Smooth muscle cell of the umbilical artery (primary cell): ENCODE measurements around the gene PRAMEF8. TPM values are rescaled to one million over a fixed set of nuclear protein-coding genes. Genes with fewer than 3 reads are reported as not detected.

ENCODE experiments used
- total RNA-seq: library from RNA; depleted of rRNA; stranded (reverse); fragments of >200 nt; gene quantifications from 2 replicates; pipeline ENCODE4 v1.2.3, GENCODE V29; 2014

Gene PRAMEF8
- not detected in 2 replicates for total RNA-seq

GRCh38 chr1:13285037-13285436 is at the start of gene PRAMEF8:
PRAMEF8 (minus strand) TSS chr1:13285137; CDS start chr1:13284091, 1,046 bp downstream.

GRCh38 chr1:13315281-13315680 is 30.3 kb upstream of the PRAMEF8 start, which contains the start of gene PRAMEF15:
PRAMEF15 (plus strand) TSS chr1:13315581; CDS start chr1:13318408, 2,827 bp downstream.

GRCh38 chr1:13303239-13303638 is 18.3 kb upstream of the PRAMEF8 start, which contains the start of gene PRAMEF33:
PRAMEF33 (plus strand) TSS chr1:13303539; CDS start chr1:13305955, 2,416 bp downstream.

GRCh38 chr1:13253898-13254297 is 31.0 kb downstream of the PRAMEF8 start, which contains the start of gene PRAMEF5:
PRAMEF5 (plus strand) TSS chr1:13254198; CDS start chr1:13259269, 5,071 bp downstream.

Other genes starting within 250 kb of the PRAMEF8 start
- gene PRAMEF27, start 228.6 kb downstream of the PRAMEF8 start, total RNA-seq: not detected in 2 replicates
- not detected in 2 replicates for gene HNRNPCL3, start 224.4 kb downstream of the PRAMEF8 start, total RNA-seq
- not detected in 2 replicates for gene PRAMEF25, start 214.4 kb downstream of the PRAMEF8 start, total RNA-seq
- not detected in 2 replicates for gene HNRNPCL2, start 168.3 kb downstream of the PRAMEF8 start, total RNA-seq
- gene PRAMEF26, start 129.1 kb downstream of the PRAMEF8 start, total RNA-seq: not detected in 2 replicates
- gene HNRNPCL4, start 119.5 kb downstream of the PRAMEF8 start, total RNA-seq: not detected in 2 replicates
- gene PRAMEF9, start 113.3 kb downstream of the PRAMEF8 start, total RNA-seq: not detected in 2 replicates
- gene PRAMEF13, start 83.7 kb downstream of the PRAMEF8 start, total RNA-seq: not detected in 2 replicates
- not detected in 2 replicates for gene PRAMEF18, start 59.0 kb downstream of the PRAMEF8 start, total RNA-seq
- gene PRAMEF5, start 30.9 kb downstream of the PRAMEF8 start, total RNA-seq: not detected in 2 replicates
- not detected in 2 replicates for gene PRAMEF33, start 18.4 kb upstream of the PRAMEF8 start, total RNA-seq
- not detected in 2 replicates for gene PRAMEF15, start 30.4 kb upstream of the PRAMEF8 start, total RNA-seq
- gene PRAMEF14, start 62.0 kb upstream of the PRAMEF8 start, total RNA-seq: not detected in 2 replicates
- not detected in 2 replicates for gene PRAMEF19, start 86.8 kb upstream of the PRAMEF8 start, total RNA-seq
- gene PRAMEF17, start 104.5 kb upstream of the PRAMEF8 start, total RNA-seq: not detected in 2 replicates
- gene PRAMEF20, start 125.3 kb upstream of the PRAMEF8 start, total RNA-seq: not detected in 2 replicates
- gene LRRC38, start 228.9 kb upstream of the PRAMEF8 start, total RNA-seq: not detected in 2 replicates